NCI-H82 (cell line): Measurements from ENCODE around the gene RALBP1.
A peak's percentile ranks its signal among the peaks of the same experiment; 100 is the strongest.
"Not testable (repeated sequence)": the region's sequence is repeated elsewhere in the genome, so short reads cannot be mapped to it uniquely, and the experiment has no call there.

Experiments
- DNase-seq: peaks from one replicate; lab custom pipeline; 2025; lab: John Stamatoyannopoulos, UW

RALBP1 gene

DNA sequence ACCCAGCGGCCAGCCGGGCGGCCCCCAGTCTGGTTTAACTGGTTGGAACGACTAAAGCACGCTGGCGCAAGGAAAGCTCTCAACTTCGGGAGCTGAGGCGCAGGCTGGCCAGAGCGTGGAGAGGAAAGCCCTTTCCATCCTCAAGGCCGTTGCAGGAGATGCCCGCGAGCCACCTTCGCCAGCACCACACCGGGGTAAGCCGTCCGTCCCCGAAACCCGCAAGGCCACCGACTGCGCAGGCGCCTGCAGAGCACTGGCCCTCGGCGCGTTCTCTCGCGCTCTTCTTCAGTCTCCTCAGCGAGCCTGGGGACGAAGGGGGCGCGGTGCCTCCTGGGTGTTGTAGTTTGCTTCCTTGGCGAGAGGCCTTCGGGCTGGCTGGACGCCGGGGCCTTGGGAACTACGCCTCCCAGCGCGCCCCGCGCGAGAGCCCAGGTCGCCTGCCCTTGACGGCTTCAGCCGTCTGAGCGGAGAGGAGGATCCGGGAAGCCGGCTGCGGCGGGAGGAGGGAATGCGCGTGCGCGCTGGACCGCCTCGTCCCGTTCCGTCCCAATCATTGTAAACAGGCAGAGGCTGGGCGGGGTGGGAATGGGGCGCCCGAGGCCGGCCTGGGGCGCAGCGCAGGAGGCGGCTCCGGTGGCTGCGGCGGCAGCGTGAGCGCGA, at the start of gene RALBP1:
TSS of gene RALBP1 (plus strand) at position 531 of the 660 bp plus-strand sequence. CDS start 37,533 bp downstream, outside the sequence.
- DNase-seq: peak; percentile 99

DNA sequence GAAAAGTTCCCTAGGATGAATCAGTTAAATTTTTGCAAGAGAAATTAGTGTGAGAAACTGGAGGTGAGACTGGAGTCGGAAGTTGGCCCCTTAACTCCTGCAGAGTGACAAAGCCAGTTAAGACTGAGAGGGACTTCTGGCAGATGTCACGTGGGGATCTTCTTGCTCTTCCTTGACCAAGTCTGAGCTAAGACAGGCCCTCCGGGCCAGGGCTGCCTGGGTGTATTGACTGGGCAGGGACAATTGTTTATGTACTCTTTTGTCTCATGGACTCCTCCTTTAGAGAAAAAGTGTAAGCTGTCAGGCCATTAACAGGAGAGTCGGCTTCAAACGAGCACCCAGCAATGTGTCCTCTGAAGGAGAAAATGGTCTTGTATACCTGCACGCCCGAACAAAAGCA, 48.6 kb upstream of the RALBP1 start:
- peak; percentile 27 for DNase-seq

DNA sequence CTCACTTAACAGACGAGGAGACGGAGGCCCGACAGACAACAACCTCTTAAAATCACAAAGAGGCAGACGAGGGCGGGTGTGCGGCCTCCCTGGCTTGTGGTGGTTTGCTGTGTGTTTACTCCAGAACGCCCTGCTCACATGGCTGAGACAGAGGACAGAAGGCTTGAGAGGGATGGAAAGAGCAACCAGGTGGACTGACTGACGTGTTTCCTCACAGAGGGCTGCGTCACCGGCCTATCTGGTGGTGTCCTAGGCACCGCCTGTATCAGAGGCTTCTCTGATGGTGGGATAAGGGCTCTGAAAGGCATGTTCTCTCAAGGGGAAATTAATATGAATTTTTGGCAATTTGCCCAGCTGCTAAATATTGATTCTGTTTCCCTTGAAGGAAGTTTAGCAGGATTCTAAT, 47.0 kb upstream of the RALBP1 start:
- no peak for DNase-seq

GRCh38 chr18:9428862-9429661, 46.3 kb upstream of the RALBP1 start:
- no peak for DNase-seq

DNA sequence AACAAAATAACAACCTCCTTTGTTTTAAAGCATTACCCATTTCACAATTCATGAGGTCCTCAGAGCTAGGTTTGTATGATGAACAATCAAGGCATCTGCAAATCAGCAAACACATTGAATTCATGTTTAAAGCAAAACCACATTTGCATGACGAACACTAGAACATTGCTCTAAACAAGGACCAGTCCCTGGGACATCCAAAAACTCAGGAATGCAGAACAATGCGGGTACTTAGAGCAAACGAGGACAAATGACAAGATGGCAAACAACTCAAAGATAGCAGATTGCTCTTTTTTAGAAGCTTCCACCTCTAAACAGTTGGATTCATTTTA, 45.7 kb upstream of the RALBP1 start:
- DNase-seq: no peak

GRCh38 chr18:9430315-9430714, 45.0 kb upstream of the RALBP1 start:
- DNase-seq: not testable (repeated sequence)

DNA sequence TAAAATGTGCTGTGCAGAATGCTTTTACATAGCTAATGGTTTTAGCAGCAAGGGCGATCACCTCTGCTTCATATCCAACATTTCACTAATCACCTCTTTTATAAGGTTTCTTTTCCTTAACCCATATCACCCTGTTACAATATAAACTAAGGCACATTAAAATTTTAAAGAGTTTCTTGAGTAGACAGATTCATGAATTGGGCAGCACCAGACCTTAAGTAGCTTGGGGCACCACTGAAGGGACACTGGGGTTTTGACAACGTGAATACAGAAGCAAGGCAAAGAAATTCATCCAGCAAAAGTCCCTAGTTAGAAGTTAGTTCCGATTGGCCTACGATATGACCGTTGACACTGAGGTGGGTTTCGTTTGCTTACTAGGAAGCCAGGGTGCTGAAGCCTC, 44.0 kb upstream of the RALBP1 start:
- no peak for DNase-seq

- peak; percentile 45 for DNase-seq
These were observed 42.2 kb upstream of the RALBP1 start for GRCh38 chr18:9433122-9433521.

- DNase-seq: peak; percentile 87
These were observed 41.6 kb upstream of the RALBP1 start for GRCh38 chr18:9433671-9434121.

DNA sequence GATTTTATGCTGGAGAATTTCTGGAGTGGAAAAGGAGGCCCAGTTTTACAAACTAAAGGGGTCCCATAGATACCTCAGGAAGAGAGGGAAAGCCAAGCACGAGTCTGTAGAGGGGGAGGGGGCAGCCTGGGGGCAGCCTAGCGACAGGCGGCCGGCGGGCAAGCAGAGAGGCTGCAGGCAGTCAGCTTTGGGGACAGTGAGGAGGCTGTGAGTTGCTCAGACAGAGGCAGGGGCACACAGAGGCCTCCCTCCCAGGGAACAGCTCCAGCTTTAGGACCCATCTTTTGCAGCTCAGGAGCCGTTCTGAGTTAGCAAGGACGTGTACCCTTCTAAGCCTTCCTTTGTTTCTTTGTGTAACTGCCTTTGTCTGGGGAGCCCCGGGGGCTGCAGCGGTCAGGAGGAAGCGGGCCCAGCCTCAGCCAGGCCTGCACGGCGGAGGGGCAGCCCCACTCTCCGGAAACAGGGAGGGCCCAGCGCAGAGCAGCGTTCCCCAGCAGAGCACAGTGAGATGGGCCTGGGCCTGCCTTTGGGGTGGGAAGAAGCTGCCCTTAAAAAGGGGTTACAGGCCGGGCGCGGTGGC, 41.1 kb upstream of the RALBP1 start:
- no peak for DNase-seq

DNA sequence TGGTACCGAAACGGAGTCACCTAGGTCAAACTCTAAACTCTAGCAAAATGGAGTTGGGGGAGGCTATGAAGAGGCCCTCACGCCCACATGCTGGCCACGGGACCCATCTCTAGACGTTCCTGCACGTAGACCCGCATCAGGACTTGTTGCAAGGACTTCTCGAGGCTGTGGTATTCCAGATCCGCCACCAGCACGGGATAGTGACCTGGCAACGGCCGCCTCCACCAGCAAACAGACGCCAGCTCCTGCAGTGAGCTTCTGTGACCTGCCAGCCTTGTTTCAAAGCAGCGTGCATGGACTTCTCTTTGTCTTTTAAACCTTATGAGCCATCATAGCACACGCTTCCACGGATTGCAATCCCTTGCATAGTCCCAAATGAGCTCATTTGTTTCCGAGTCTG, 40.3 kb upstream of the RALBP1 start:
- DNase-seq: no peak

GRCh38 chr18:9436206-9436929, 38.9 kb upstream of the RALBP1 start:
- no peak for DNase-seq

- DNase-seq: no peak
These were observed 38.3 kb upstream of the RALBP1 start for GRCh38 chr18:9437021-9437437.

DNA sequence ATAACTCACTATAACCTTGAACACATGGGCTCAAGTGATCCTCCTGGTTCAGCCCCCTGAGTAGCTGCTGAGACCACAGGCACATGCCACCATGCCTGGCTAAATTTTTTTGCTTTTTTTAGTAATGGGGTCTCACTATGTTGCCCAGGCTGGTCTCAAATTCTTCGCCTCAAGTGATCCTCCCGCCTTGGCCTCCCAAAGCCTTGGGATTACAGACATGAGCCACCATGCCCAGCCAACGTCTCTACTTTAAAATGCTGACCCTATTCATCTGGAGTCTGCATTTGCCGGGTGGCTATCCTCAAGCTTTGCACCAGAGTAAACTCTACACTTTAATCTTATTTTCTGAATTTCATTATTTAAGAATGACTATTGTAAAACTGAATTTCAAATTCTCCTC, 37.6 kb upstream of the RALBP1 start:
- DNase-seq: no peak

DNA sequence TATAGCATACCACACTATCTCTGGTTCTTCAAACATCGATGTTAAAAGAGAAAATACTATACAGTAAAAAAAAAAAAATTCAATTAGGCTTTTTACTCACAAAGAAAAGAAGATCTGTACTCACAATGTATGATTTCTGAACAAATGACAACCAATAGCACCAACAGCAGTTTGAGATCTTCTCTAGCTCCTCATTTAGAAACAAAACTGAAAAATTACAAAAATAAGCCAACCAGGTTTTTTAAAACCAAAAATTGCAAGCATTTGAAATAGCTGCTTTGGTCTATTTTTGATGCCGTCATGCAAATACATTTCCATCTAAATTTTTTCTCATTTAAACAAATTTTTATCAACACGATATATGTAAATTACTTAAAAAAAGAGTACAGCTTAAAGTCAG, 34.3 kb upstream of the RALBP1 start:
- no peak for DNase-seq

- no peak for DNase-seq
These were observed 30.8 kb upstream of the RALBP1 start for GRCh38 chr18:9444549-9444948.

DNA sequence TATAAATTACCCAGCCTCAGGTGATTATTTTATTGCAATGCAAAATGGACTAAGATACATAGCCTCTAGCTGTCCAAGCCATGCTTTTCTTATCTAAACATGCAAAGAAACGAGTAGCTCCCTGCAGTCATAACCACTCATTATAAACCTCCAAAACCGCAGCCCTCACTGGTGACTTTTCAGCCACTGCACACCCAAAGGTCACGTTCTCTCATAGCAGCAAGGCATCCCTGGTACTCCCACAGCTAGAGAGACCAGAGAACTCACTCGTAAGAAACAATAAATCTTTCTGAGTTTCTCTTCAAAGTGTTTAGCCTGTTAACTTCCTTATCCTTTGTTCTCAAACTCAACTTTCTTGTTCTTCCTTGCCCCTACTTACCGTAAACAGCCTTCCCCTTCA, 28.5 kb upstream of the RALBP1 start:
- DNase-seq: no peak

DNA sequence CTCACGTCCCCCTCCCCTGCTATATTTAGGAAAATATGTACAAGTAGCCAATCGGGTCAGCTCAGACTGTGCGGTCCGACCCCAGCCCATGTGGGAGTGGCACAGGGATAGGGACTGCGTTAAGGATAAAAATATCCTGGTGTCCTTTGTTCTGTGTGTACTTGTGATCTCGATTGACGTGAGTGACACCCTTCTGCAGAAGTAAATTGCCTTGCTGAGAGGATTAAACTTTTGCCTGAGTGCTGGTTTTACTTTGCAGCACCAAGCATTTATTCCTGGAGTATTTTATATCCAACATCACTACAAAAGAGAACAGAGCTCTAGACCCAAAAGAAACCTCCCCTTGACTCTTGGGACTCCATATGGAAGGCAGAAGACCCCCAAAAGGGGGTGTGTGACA, 28.0 kb upstream of the RALBP1 start:
- DNase-seq: no peak

DNA sequence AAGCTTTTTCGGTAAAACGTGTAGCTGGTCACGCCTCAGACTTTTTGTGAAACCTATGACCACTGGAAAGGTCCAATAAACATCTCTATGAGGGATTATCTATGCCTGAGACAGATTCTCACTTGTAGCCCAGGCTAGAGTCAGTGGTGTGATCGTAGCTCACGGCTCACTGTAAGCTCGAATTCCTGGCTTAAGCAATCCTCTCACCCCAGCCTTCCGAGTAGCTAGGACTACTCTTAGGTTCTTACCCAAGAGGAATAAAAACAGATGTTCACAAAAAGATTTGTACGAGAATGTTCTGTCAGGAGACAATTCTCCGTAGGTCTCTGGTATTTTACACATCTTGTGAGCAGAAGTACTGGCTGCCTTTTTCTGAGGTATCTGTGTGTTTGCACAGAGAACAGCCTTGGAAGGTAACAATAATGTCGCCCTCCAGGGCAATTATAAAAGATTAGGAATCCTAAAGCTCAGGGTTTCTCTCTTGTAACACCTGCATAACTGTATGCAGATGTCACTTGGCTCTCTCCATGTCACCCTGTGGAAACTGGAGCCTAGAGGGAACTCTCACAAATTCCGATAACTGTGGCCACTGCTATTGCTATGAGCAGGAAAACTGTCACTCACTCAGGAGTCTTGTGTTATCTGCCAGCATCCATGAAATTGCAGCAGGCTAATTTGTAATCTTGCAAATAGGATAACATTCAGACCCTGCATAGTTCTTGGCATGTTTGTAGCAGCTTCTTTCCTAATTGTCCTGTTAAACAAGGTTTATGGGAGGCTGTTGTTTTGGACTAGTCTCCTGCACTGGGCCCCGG, 25.5 kb upstream of the RALBP1 start:
- DNase-seq: peak; percentile 45

DNA sequence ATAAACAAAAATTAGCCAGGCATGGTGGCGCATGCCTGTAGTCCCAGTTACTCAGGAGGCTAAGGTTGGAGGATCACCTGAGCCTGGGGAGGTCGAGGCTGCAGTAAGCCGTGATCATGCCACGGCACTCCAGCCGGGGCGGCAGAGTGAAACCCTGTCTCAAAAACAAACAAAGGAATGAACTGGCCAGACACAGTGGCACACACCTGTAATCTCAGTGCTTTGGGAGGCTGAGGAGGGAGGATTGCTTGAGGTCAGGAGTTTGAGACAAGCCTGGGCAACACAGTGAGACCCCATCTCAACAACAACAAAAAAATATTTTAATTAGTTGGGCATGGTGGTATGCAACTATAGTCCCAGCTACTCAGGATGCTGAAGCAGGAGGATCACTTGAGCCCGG, 24.4 kb upstream of the RALBP1 start:
- not testable (repeated sequence) for DNase-seq

DNA sequence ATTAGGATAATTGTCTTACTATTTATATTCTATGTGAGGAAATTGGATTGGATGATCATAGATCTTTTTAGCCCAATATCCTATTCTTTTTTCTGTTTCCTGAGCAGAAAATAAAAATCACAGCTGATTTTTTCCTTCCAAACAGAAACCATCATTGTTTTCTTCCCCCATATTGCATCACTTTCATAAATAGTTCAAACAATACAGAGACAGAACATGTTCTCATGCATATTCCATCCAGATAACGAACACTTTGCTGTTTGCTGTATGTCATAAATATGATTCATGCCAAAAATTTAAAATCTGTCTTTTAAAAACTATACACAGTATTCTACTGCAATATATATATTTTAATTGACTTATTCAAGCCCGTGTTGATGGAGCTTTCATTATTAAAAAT, 22.0 kb upstream of the RALBP1 start:
- no peak for DNase-seq
